Measurements from ENCODE around the gene GAS2L1. TPM values are rescaled to one million over a fixed set of nuclear protein-coding genes. Genes with fewer than 3 reads are reported as not detected.

The GAS2L1 gene
- total RNA-seq, 2 experiments from 2014 or later: not detected

DNA sequence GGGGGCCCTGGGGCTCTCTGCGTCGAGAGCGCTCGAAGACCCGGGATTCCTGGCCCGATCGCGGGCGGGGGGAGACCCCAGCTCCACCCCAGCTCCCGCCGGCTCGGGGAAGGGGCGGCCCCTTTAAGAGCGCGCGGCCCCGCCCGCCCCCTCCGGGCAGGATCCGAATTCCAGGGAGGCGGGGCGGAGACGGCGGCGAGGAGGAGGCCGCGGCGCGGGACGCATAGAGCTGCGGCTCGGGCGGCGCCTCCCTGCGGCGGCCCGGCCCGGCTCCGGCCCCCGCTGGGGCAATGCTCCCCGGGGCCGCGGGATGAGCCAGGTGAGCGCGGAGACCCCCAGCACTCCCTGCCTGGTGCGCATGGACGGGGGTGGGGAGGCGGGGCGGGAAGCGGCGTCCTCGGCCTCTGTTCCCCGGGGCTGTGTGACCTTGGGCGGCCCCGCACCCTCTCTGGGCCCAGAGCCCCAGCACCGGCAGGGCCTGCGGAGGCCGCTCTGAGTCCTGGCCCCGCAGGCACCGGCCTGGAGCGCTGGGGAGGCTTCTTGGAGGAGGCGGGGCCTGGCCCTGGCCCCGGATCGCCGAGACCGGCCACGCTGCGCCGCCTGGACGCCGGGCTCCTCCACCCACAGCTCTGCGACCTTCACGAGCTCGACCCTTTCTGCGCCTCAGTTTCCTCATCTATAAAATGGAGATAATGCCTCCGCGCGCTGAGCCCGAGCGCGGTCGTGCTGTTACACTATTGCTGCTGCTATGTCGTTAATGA is 565 bp downstream of the GAS2L1 start:
- Histone ChIP-seq H3K4me3 (ENCODE audit: low read depth, low read length, poor library complexity, severe bottlenecking) (no peak overlapping the region), H3K27ac (ENCODE audit: low read depth, low read length, poor library complexity, severe bottlenecking) (no peak overlapping the region), H4K20me1 (ENCODE audit: insufficient read depth, low read length) (no peaks in the 10 kb centered on the region), H3K4me2 (ENCODE audit: low read length) (no peak overlapping the region), H3K4me1 (ENCODE audit: insufficient read depth, low read length, poor library complexity, severe bottlenecking) (peaks cover 8% of the 10 kb centered on the region), H3K9me3 (ENCODE audit: low read length) (no peaks in the 10 kb centered on the region), H3K9me2 (ENCODE audit: insufficient read depth, low read length) (no peaks in the 10 kb centered on the region), H2AFZ (ENCODE audit: low read length) (no peak overlapping the region), H3K79me2 (ENCODE audit: insufficient read depth, low read depth, low read length) (no peaks in the 10 kb centered on the region), H3K36me3 (ENCODE audit: insufficient read depth, low read length) (no peaks in the 10 kb centered on the region)
- DNase-seq (ENCODE audit: low spot score): no peak
- BruUV-seq (replicated peaks): no TSS peak
- CTCF ChIA-PET (ENCODE audit: unreplicated experiment): no interaction called here
- TF ChIP-seq CTCF (conservative IDR thresholded peaks at IDR 0.05; ENCODE audit: low read length): no peak
- no peak for TF ChIP-seq EZH2phosphoT487 (IDR thresholded peaks at IDR 0.05; ENCODE audit: borderline replicate concordance, low read depth, low read length)
- intact Hi-C loops (cut with micrococcal nuclease; ENCODE audit: unreplicated experiment): loop anchor here (10.0 kb wide), 1 partner anchor 218 kb away; no protein-coding TSS in a partner anchor
- POLR2A ChIA-PET: no interaction called here

DNA sequence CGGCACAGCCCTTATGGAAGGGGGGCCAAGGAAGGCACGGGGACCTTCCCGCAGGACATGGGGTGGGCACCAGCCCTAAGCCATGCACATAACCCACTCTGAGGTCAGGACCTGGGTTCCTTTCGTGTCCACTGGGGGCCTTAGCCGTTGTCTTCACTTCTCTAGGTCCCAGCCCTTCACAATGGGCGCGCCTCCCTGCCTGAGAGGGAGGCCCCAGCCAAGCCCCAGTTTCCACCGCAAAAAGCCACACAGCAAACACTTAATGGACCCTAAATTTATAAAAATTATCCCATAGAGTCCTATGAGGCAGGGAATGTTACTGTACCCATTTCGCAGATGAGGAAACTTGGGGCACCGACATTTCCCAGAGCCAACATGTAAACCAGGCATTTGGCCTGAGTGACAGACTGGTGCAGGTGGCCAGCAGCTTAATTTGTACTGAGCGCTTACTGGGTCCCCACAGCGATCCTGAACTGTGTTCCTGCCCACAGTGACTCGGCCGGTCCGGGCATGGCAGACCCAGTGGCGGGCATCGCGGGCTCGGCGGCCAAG is 1.2 kb downstream of the GAS2L1 start:
- BruUV-seq (replicated peaks): no TSS peak
- Histone ChIP-seq H3K4me3 (ENCODE audit: low read depth, low read length, poor library complexity, severe bottlenecking) (no peak overlapping the region), H3K36me3 (ENCODE audit: insufficient read depth, low read length) (no peaks in the 10 kb centered on the region), H3K4me2 (ENCODE audit: low read length) (no peak overlapping the region), H3K9me2 (ENCODE audit: insufficient read depth, low read length) (no peaks in the 10 kb centered on the region), H3K9me3 (ENCODE audit: low read length) (no peaks in the 10 kb centered on the region), H3K4me1 (ENCODE audit: insufficient read depth, low read length, poor library complexity, severe bottlenecking) (peaks cover 8% of the 10 kb centered on the region), H3K27ac (ENCODE audit: low read depth, low read length, poor library complexity, severe bottlenecking) (no peak overlapping the region), H2AFZ (ENCODE audit: low read length) (no peak overlapping the region), H3K79me2 (ENCODE audit: insufficient read depth, low read depth, low read length) (no peaks in the 10 kb centered on the region), H4K20me1 (ENCODE audit: insufficient read depth, low read length) (no peaks in the 10 kb centered on the region)
- TF ChIP-seq CTCF (conservative IDR thresholded peaks at IDR 0.05; ENCODE audit: low read length): no peak
- TF ChIP-seq EZH2phosphoT487 (IDR thresholded peaks at IDR 0.05; ENCODE audit: borderline replicate concordance, low read depth, low read length): no peak
- intact Hi-C loops (cut with micrococcal nuclease; ENCODE audit: unreplicated experiment): loop anchor here (10.0 kb wide), 1 partner anchor 217 kb away; no protein-coding TSS in a partner anchor
- POLR2A ChIA-PET: no interaction called here
- CTCF ChIA-PET (ENCODE audit: unreplicated experiment): no interaction called here
- no peak for DNase-seq (ENCODE audit: low spot score)

Data from OCI-LY7 (cell line).